Measurements from ENCODE around the gene ZRSR2. TPM values are rescaled to one million over a fixed set of nuclear protein-coding genes. Genes with fewer than 3 reads are reported as not detected.

ZRSR2 gene
- total RNA-seq, 6 donors from 2014 or later: 8.2 to 46.1 (median 15.4) TPM

- WGBS, 2 donors: 66 to 72% methylated on average over 4 of the region's 4 CpGs
- Histone ChIP-seq H3K27me3 (no peaks in the 10 kb centered on the region), H3K36me3 (no peaks in the 10 kb centered on the region), H3K4me1 (no peaks in the 10 kb centered on the region), H3K27ac (no peak overlapping the region), H3K9me3 (no peaks in the 10 kb centered on the region), H3K4me3 (no peak overlapping the region)
- TF ChIP-seq POLR2AphosphoS5 (IDR thresholded peaks at IDR 0.05) (no peak), EP300 (IDR thresholded peaks at IDR 0.05) (no peak), POLR2A (IDR thresholded peaks at IDR 0.05) (no peak), CTCF (IDR thresholded peaks at IDR 0.05) (no peak)
- DNase-seq (no peak), ATAC-seq (ENCODE audit: low FRiP score in 2 of 2) (no peak)
These were observed 80.0 kb downstream of the ZRSR2 start for GRCh38 chrX:15870310-15870709.

Other genes starting within 250 kb of the ZRSR2 start
- gene ACE2, start 189.5 kb upstream of the ZRSR2 start, total RNA-seq: 1 to 10 TPM in 5 of 6 donors, not detected in 1; 1.6 to 4.1 (median 2.7) TPM
- gene CLTRN, start 125.7 kb upstream of the ZRSR2 start, total RNA-seq: 1 to 10 TPM in 4 of 6 donors, under 1 TPM in 1, not detected in 1; 0.88 to 7.9 (median 1.3) TPM
- 10 to 100 TPM in 5 of 6 donors, 1 to 10 TPM in 1; 9.9 to 35.6 (median 17.4) TPM for gene CA5B, start 52.2 kb upstream of the ZRSR2 start, total RNA-seq
- 10 to 100 TPM; 12.7 to 51.7 (median 30.6) TPM for gene AP1S2, start 64.3 kb downstream of the ZRSR2 start, total RNA-seq